ENCODE results near the gene GRHL1.

GRCh38 chr2:10041711-10042110, 90.2 kb downstream of the GRHL1 start:
- TF ChIP-seq, protein P1, sequence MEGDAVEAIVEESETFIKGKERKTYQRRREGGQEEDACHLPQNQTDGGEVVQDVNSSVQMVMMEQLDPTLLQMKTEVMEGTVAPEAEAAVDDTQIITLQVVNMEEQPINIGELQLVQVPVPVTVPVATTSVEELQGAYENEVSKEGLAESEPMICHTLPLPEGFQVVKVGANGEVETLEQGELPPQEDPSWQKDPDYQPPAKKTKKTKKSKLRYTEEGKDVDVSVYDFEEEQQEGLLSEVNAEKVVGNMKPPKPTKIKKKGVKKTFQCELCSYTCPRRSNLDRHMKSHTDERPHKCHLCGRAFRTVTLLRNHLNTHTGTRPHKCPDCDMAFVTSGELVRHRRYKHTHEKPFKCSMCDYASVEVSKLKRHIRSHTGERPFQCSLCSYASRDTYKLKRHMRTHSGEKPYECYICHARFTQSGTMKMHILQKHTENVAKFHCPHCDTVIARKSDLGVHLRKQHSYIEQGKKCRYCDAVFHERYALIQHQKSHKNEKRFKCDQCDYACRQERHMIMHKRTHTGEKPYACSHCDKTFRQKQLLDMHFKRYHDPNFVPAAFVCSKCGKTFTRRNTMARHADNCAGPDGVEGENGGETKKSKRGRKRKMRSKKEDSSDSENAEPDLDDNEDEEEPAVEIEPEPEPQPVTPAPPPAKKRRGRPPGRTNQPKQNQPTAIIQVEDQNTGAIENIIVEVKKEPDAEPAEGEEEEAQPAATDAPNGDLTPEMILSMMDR (IDR thresholded peaks at IDR 0.05) = no peak
- no peak for TF ChIP-seq POLR2A (IDR thresholded peaks at IDR 0.05)

Data from testis (tissue), 2 donors.